Fibroblast of villous mesenchyme (primary cell): Measurements from ENCODE around the gene SMIM36. TPM values are rescaled to one million over a fixed set of nuclear protein-coding genes. Genes with fewer than 3 reads are reported as not detected.
"Not testable (repeated sequence)": the region's sequence is repeated elsewhere in the genome, so short reads cannot be mapped to it uniquely, and the experiment has no call there.

Experiments
- DNase-seq: peaks from one replicate; pipeline ENCODE4 v3.0.0-alpha.2; 2010; ENCODE audit warnings: low read depth
- H3K4me3 ChIP-seq: 2 replicates; pipeline ENCODE4 v1.5.1; 2011; ENCODE audit warnings: low read depth, mild to moderate bottlenecking, low read length
- CTCF ChIP-seq: IDR thresholded peaks from 2 replicates; pipeline ENCODE4 v1.5.1; 2012; ENCODE audit warnings: low read depth, mild to moderate bottlenecking, low read length; ENCODE audit not compliant: insufficient read depth
- total RNA-seq: library from RNA; depleted of rRNA; stranded (reverse); fragments of >200 nt; gene quantifications from 2 replicates; pipeline ENCODE4 v1.2.3, GENCODE V29; 2012

Gene SMIM36
- total RNA-seq, 1 donor = not detected

GRCh38 chr17:55530064-55530463, 18.8 kb upstream of the SMIM36 start:
- TF ChIP-seq CTCF = no peak

GRCh38 chr17:55527540-55528118, 16.4 kb upstream of the SMIM36 start:
- TF ChIP-seq CTCF = peak; percentile 73
- no peak overlapping the region for H3K4me3 ChIP-seq
- DNase-seq = peak; percentile 74

More at GRCh38 chr17:55530064-55530463, 18.8 kb upstream of the SMIM36 start:
- no peak overlapping the region for H3K4me3 ChIP-seq
- DNase-seq = no peak

- DNase-seq = no peak
- no peak overlapping the region for H3K4me3 ChIP-seq
- no peak for TF ChIP-seq CTCF
Observed at GRCh38 chr17:55524440-55525220, 13.4 kb upstream of the SMIM36 start.

GRCh38 chr17:55523032-55523431, 11.8 kb upstream of the SMIM36 start:
- H3K4me3 ChIP-seq, DNase-seq: not testable (repeated sequence)

GRCh38 chr17:55521186-55521585, 9.9 kb upstream of the SMIM36 start:
- DNase-seq = no peak
- H3K4me3 ChIP-seq = no peak overlapping the region
- no peak for TF ChIP-seq CTCF

- no peak overlapping the region for H3K4me3 ChIP-seq
- TF ChIP-seq CTCF = no peak
- DNase-seq = no peak
Observed at GRCh38 chr17:55520402-55520801, 9.2 kb upstream of the SMIM36 start.

- DNase-seq = no peak
- TF ChIP-seq CTCF = no peak
- H3K4me3 ChIP-seq = no peak overlapping the region
Observed at GRCh38 chr17:55518510-55518909, 7.3 kb upstream of the SMIM36 start.
